ENCODE data around the gene C12orf42. TPM values are rescaled to one million over a fixed set of nuclear protein-coding genes. Genes with fewer than 3 reads are reported as not detected.

The C12orf42 gene
- total and polyA plus RNA-seq, 2 of the 4 experiments (the other 2 are of a cell fraction): not detected

DNA sequence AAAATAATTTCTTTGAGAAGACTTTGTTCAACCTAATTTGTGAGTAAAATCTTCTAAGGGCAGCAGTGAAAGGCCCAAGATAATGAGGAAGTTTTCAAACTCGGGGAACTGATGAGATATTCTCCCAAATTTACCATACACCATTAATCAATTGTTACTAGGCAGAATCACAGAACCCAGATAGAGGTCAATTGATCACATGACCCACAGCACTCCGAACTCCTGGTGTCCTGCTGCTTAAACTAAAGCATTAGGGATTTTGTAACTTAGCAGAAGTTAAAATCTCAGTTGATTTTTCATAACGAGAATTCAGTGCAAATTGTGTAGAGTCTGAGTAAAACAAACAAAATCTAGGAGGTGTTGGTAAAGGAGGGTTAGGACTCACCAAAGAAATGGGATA lies 207.8 kb downstream of the C12orf42 start:
- Histone ChIP-seq H2AFZ (replicated peaks; ENCODE audit: low read length, poor library complexity) (no peak overlapping the region), H3K27ac (ENCODE audit: insufficient read depth, low read length) (no peak overlapping the region), H2AK5ac (ENCODE audit: low read depth, low read length) (no peak overlapping the region), H2BK20ac (ENCODE audit: low read depth, low read length) (no peak overlapping the region), H2BK15ac (ENCODE audit: low read depth, low read length) (no peak overlapping the region), H3K4me2 (ENCODE audit: low read depth, low read length) (no peak overlapping the region), H4K91ac (ENCODE audit: insufficient read depth, low read depth, low read length) (no peak overlapping the region), H3K56ac (ENCODE audit: extremely low read depth, insufficient read depth, low read length) (no peak overlapping the region), H3K9me1 (ENCODE audit: insufficient read depth, low read length) (no peaks in the 10 kb centered on the region), H3K36me3 (ENCODE audit: control insufficient read depth, insufficient read depth, low read length) (no peaks in the 10 kb centered on the region), H3K27me3 (ENCODE audit: control insufficient read depth, insufficient read depth, low read length) (no peaks in the 10 kb centered on the region), H3K14ac (replicated peaks; ENCODE audit: low read depth, low read length) (no peak overlapping the region), H3K9ac (ENCODE audit: low read depth, low read length) (no peak overlapping the region), H2BK120ac (ENCODE audit: low read depth, low read length) (no peak overlapping the region), H2BK5ac (ENCODE audit: low read depth, low read length, poor library complexity, severe bottlenecking) (no peak overlapping the region), H4K20me1 (ENCODE audit: insufficient read depth, low read length) (no peaks in the 10 kb centered on the region), H4K5ac (ENCODE audit: low read depth, low read length) (no peak overlapping the region), H3K4me1 (ENCODE audit: control insufficient read depth, insufficient read depth, low read length) (no peaks in the 10 kb centered on the region), H4K8ac (ENCODE audit: low read depth in 2 of 2, low read length in 2 of 2) (no peak overlapping the region), H3K79me1 (ENCODE audit: low read depth in 1 of 2, low read length in 2 of 2) (no peaks in the 10 kb centered on the region), H3K23ac (ENCODE audit: low read depth, low read length) (no peak overlapping the region), H3K18ac (ENCODE audit: low read depth, low read length) (no peak overlapping the region), H3K9me3 (ENCODE audit: control insufficient read depth, insufficient read depth, low read length) (peaks cover 7% of the 10 kb centered on the region), H3K4ac (ENCODE audit: low read depth, low read length) (no peak overlapping the region), H2AK9ac (replicated peaks; ENCODE audit: low read depth, low read length, poor library complexity) (no peak overlapping the region), H3K4me3 (ENCODE audit: insufficient read depth, low read depth, low read length) (no peak overlapping the region)
- WGBS, 2 experiments (ENCODE audit: extremely low coverage in 2 of 2, insufficient read length in 1 of 2): no CpG with 5 or more reads among the region's 3 CpGs
- ATAC-seq (ENCODE audit: low read depth) (no peak), DNase-seq (no peak)
- ChIA-PET CTCF (no interaction called here), POLR2A (ENCODE audit: unreplicated experiment) (no interaction called here)
- BruUV-seq (replicated peaks): no TSS peak
- in situ Hi-C loops (cut with MboI; ENCODE audit: low sequenced_read_pairs): no loop called here
- intact Hi-C loops (cut with micrococcal nuclease): no loop called here
- dilution Hi-C loops (cut with HindIII; ENCODE audit: low sequenced_read_pairs, unreplicated experiment): no loop called here
- TF ChIP-seq NFE2L2 (IDR thresholded peaks at IDR 0.05; ENCODE audit: low read depth, low read length): no peak

Data from IMR-90 (cell line).